ENCODE measurements around the gene VAPB.

VAPB gene

GRCh38 chr20:58466095-58466708 is 77.2 kb downstream of the VAPB start:
- no peak for DNase-seq

GRCh38 chr20:58466729-58467571 is 77.9 kb downstream of the VAPB start:
- no peak for DNase-seq

DNA sequence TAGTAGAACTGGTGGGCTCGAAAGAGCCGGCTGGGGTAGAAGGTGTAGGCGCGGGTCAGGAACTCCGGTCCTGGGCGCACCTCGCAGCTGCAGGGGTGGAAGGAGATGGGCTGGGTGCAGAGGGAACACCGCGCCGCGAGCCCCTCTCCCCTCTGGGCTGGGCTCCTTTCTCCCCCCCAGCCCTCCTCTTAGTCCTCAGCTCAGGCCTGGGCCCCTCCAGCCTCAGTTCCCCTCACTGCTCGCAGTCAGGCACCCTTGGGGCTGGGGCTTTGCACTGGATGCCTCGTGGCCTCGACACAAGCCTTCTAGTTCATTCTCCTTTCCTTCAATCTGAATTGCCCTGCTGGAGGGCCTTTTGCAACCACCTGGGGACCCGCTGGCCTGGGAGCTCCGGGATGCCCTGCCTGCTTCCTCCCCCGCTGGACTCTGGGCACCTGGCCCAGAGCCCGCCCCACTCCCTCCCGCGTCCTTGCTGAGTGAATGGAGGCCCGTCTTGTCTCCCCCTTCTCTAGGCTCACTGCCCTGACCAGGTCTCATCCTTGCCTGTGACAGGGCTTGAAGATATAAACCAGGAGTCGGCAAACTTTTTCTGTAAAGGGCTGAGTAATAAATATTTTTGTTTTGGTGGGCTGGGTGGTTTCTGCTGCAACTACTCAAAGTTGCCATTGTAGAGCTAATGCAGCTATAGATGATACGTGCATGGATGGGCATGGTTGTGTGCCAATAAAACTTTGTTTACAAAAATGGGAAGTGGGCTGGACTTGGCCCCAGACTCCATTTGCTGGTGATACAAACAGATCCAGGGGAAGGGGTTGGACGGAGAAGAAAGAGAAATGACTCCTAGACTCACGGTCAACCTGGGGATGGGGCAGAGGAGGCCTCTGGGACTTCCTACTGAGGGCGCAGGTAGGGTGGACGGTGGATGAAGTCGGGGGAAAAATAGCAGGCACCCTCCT is 78.8 kb downstream of the VAPB start:
- DNase-seq = no peak

GRCh38 chr20:58469616-58470015 is 80.6 kb downstream of the VAPB start:
- DNase-seq = no peak

GRCh38 chr20:58470336-58471192 is 81.5 kb downstream of the VAPB start:
- no peak for DNase-seq

GRCh38 chr20:58471193-58472164 is 82.5 kb downstream of the VAPB start:
- DNase-seq = no peak

GRCh38 chr20:58472273-58473018 is 83.4 kb downstream of the VAPB start:
- no peak for DNase-seq

- no peak for DNase-seq
These were observed 84.7 kb downstream of the VAPB start for GRCh38 chr20:58473453-58474425.

GRCh38 chr20:58475466-58475865 is 86.4 kb downstream of the VAPB start:
- no peak for DNase-seq

GRCh38 chr20:58478141-58478805 is 89.2 kb downstream of the VAPB start:
- no peak for DNase-seq

GRCh38 chr20:58479726-58480440 is 90.9 kb downstream of the VAPB start:
- no peak for DNase-seq

- DNase-seq = no peak
These were observed 91.7 kb downstream of the VAPB start for GRCh38 chr20:58480551-58481336.

- DNase-seq = no peak
These were observed 92.5 kb downstream of the VAPB start for GRCh38 chr20:58481481-58482021.

GRCh38 chr20:58482416-58482815 is 93.4 kb downstream of the VAPB start:
- no peak for DNase-seq

DNA sequence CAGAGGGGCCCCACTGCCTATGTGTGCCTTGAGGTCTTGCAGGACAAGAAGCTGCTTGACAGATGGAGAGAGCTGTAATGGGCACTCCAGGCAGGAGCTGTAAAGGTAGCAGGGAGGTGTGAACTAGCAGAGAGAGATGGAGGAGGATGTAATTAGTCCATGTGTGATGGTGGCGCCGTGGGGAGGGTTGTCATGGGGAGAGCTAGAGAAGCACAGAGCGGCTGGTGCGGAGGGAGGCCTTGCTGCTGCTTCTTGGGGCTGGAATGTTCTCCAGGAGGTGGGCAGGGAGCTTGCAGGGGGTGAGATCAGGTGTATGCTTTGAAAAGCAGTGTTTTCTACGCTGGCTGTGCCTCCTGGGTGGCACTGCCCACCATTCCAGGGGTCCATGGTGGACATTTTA is 94.0 kb downstream of the VAPB start:
- DNase-seq = no peak

DNA sequence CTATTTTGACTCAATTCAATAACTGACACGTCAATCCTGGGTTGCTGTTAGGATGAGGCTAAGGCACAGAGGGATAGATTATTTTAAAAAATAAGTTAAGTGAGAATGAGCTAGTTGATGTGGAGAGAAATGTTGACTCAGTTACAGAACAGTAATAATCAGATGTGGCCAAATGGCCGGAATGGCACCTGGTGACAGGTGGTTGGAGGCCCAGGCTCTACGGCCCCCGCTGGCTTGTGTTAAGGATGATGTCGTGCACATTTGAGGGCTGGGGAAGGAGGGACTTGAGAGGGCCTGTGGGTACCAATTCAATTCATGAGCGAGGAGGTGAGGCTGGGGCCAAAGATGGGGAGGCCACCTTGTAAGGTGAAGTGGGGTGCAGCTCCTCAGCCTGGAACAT is 94.4 kb downstream of the VAPB start:
- DNase-seq = no peak

- peak; percentile 67 for DNase-seq
These were observed 96.4 kb downstream of the VAPB start for GRCh38 chr20:58485393-58485792.

Data from NCI-H526 treated with DMSO at 0.1 percent for 48 hours (cell line).